HCT116 (cell line): ENCODE measurements around the gene SIRT3. TPM values are rescaled to one million over a fixed set of nuclear protein-coding genes. Genes with fewer than 3 reads are reported as not detected.

Experiments used
- ATAC-seq: fragments of 200-7000 bp; cut with Tn5 transposase; 2 replicates; pipeline ENCODE4 v1.9.1; 2020; ENCODE audit warnings: mild to moderate bottlenecking, moderate library complexity
- BruUV-seq: library from RNA; stranded (reverse); fragments of 400-500 nt; replicated peaks from 2 replicates; lab custom pipeline; 2021; lab: Mats Ljungman, UMichigan
- CTCF ChIA-PET: fragments of 300-600 bp; sonication (Branson Sonifier 250); formaldehyde crosslinking; loops from one replicate; lab custom pipeline; 2021; ENCODE audit warnings: antibody characterized with exemption; lab: Charles Lee
- POLR2A ChIA-PET: fragments of 300-600, 350-600 bp; sonication (Branson Sonifier 250); formaldehyde crosslinking; loops from one replicate; lab custom pipeline; 2021; ENCODE audit warnings: antibody characterized with exemption; lab: Charles Lee
- RAD21 ChIA-PET, 2 experiments: fragments of 300-600 bp; sonication (Branson Sonifier 250); formaldehyde crosslinking; loops; one replicate each; lab custom pipeline; 2023; ENCODE audit warnings: low total read pairs in 2 of 2; ENCODE audit not compliant: uncharacterized antibody in 2 of 2, unreplicated experiment in 2 of 2, low non-redundant PET in 1 of 2; lab: Charles Lee
- DNase-seq: peaks from one replicate; pipeline ENCODE4 v3.0.0-alpha.2; 2010; ENCODE audit warnings: low read depth, low spot score
- H2AFZ ChIP-seq: fragments of 200-600 bp; shearing (Covaris generic), sonication (generic); 2 replicates; pipeline ENCODE4 v1.6.1; 2017; ENCODE audit warnings: low read depth, mixed run types, mixed read lengths, antibody characterized with exemption, low read length; ENCODE audit not compliant: poor library complexity, severe bottlenecking
- H3K27ac ChIP-seq: 2 replicates; pipeline ENCODE4 v1.5.1; 2012; ENCODE audit warnings: low read depth, low read length
- H3K27me3 ChIP-seq: fragments of 200-600 bp; sonication (generic); 2 replicates; pipeline ENCODE4 v1.6.1; 2016; ENCODE audit warnings: mixed run types, low read length, mixed read lengths; ENCODE audit not compliant: insufficient read depth
- H3K36me3 ChIP-seq, 2 experiments: fragments of 200-500 bp in 1 of 2; fragments of 200-600 bp in 1 of 2; sonication (Bioruptor generic) in 1 of 2; sonication (generic) in 1 of 2; 2 replicates each; pipeline versions ENCODE4 v1.5.1 to v1.6.1; 2014 to 2016; ENCODE audit warnings: low read length in 2 of 2, inconsistent platforms in 1 of 2, mixed read lengths in 1 of 2, mixed run types in 1 of 2; ENCODE audit not compliant: insufficient read depth in 2 of 2, control insufficient read depth in 1 of 2
- H3K4me1 ChIP-seq, 2 experiments: fragments of 200-600 bp in 1 of 2; sonication (generic) in 1 of 2; 2 replicates each; pipeline versions ENCODE4 v1.5.1 to v1.6.1; 2012 to 2017; ENCODE audit warnings: low read length in 2 of 2, inconsistent platforms in 1 of 2, mild to moderate bottlenecking in 1 of 2, mixed read lengths in 1 of 2, mixed run types in 1 of 2, moderate library complexity in 1 of 2; ENCODE audit not compliant: insufficient read depth in 2 of 2, control insufficient read depth in 1 of 2
- H3K4me2 ChIP-seq: fragments of 200-600 bp; sonication (generic); 2 replicates; pipeline ENCODE4 v1.6.1; 2017; ENCODE audit warnings: mixed run types, low read length, mixed read lengths
- H3K4me3 ChIP-seq, 2 experiments: fragments of 200-600 bp in 1 of 2; sonication (generic) in 1 of 2; replicated peaks in 1 of 2; 2 replicates each; pipeline ENCODE4 v1.5.1; 2011 to 2016; ENCODE audit warnings: low read length in 2 of 2, control low read depth in 1 of 2, low read depth in 1 of 2, mild to moderate bottlenecking in 1 of 2, mixed read lengths in 1 of 2, mixed run types in 1 of 2
- H3K79me2 ChIP-seq: fragments of 200-600 bp; sonication (generic); 2 replicates; pipeline ENCODE4 v1.6.1; 2017; ENCODE audit warnings: mild to moderate bottlenecking, mixed run types, low read length, moderate library complexity, mixed read lengths; ENCODE audit not compliant: insufficient read depth
- H3K9ac ChIP-seq: fragments of 200-600 bp; sonication (generic); 2 replicates; pipeline ENCODE4 v1.6.1; 2016; ENCODE audit warnings: low read length, mixed read lengths
- H3K9me2 ChIP-seq: fragments of 200-600 bp; sonication (generic), shearing (Covaris generic); 2 replicates; pipeline ENCODE4 v1.6.1; 2017; ENCODE audit warnings: mixed run types, mild to moderate bottlenecking, moderate library complexity; ENCODE audit not compliant: insufficient read depth
- H3K9me3 ChIP-seq, 2 experiments: fragments of 200-500 bp in 1 of 2; fragments of 200-600 bp in 1 of 2; sonication (Bioruptor generic) in 1 of 2; sonication (generic) in 1 of 2; 2 replicates each; pipeline ENCODE4 v1.6.1; 2014 to 2017; ENCODE audit warnings: low read length in 2 of 2, mixed read lengths in 2 of 2, inconsistent platforms in 1 of 2, low read depth in 1 of 2, mild to moderate bottlenecking in 1 of 2, mixed run types in 1 of 2, moderate library complexity in 1 of 2; ENCODE audit not compliant: control insufficient read depth in 1 of 2, insufficient read depth in 1 of 2
- H4K20me1 ChIP-seq: fragments of 200-600 bp; sonication (generic), shearing (Covaris generic); 2 replicates; pipeline ENCODE4 v1.6.1; 2017; ENCODE audit warnings: mixed run types, mild to moderate bottlenecking, moderate library complexity; ENCODE audit not compliant: insufficient read depth
- ATF3 ChIP-seq: IDR thresholded peaks from 2 replicates; pipeline ENCODE4 v1.6.1; 2012
- CBX3 ChIP-seq: IDR thresholded peaks from 2 replicates; pipeline ENCODE4 v1.6.1; 2012; ENCODE audit warnings: low read depth
- ELF1 ChIP-seq: IDR thresholded peaks from 2 replicates; pipeline ENCODE4 v1.6.1; 2012; ENCODE audit warnings: low read depth, borderline replicate concordance
- EZH2 ChIP-seq: fragments of 200-600 bp; sonication (generic); IDR thresholded peaks from 2 replicates; pipeline ENCODE4 v1.6.1; 2017; ENCODE audit warnings: antibody characterized with exemption, mixed run types
- FOSL1 ChIP-seq: IDR thresholded peaks from 2 replicates; pipeline ENCODE4 v1.6.1; 2012; ENCODE audit warnings: low read depth
- JUND ChIP-seq: IDR thresholded peaks from 2 replicates; pipeline ENCODE4 v1.6.1; 2012
- POLR2AphosphoS5 ChIP-seq: IDR thresholded peaks from 2 replicates; pipeline ENCODE4 v1.6.1; 2011; ENCODE audit warnings: mild to moderate bottlenecking, low read depth, low read length, moderate library complexity
- RAD21 ChIP-seq: IDR thresholded peaks from 2 replicates; pipeline ENCODE4 v1.6.1; 2012; ENCODE audit warnings: low read depth, mild to moderate bottlenecking
- REST ChIP-seq: IDR thresholded peaks from 2 replicates; pipeline ENCODE4 v1.6.1; 2012; ENCODE audit warnings: low read depth
- SP1 ChIP-seq: IDR thresholded peaks from 2 replicates; pipeline ENCODE4 v1.6.1; 2012; ENCODE audit warnings: low read depth
- SRF ChIP-seq: IDR thresholded peaks from 2 replicates; pipeline ENCODE4 v1.6.1; 2012; ENCODE audit warnings: low read depth
- TCF7L2 ChIP-seq: IDR thresholded peaks from 2 replicates; pipeline ENCODE4 v1.7.0; 2011; ENCODE audit warnings: borderline replicate concordance, inconsistent platforms; ENCODE audit not compliant: insufficient read depth, insufficient read length; ENCODE audit errors: extremely low read depth
- YY1 ChIP-seq: IDR thresholded peaks from 2 replicates; pipeline ENCODE4 v1.6.1; 2011; ENCODE audit warnings: low read length, low read depth, moderate library complexity, mild to moderate bottlenecking; ENCODE audit not compliant: insufficient replicate concordance; ENCODE audit errors: extremely low read depth
- ZNF274 ChIP-seq: fragments of 200-500 bp; sonication (Bioruptor generic); IDR thresholded peaks from 2 replicates; pipeline ENCODE4 v1.6.1; 2014; ENCODE audit warnings: mild to moderate bottlenecking, low read depth, low read length, inconsistent platforms
- intact Hi-C: fragments of 100-400 bp; cut with micrococcal nuclease; formaldehyde crosslinking; loops from 2 replicates; pipeline ENCODE4 v1.10.0; 2022
- total RNA-seq: library from RNA; stranded (reverse); gene quantifications from one replicate; pipeline ENCODE4 v1.2.1, GENCODE V29; 2021; ENCODE audit not compliant: unreplicated experiment
- TF ChIP-seq, protein P1 (sequence below): IDR thresholded peaks from 2 replicates; pipeline ENCODE4 v1.6.1; 2011; ENCODE audit warnings: mild to moderate bottlenecking, low read length, moderate library complexity; ENCODE audit not compliant: insufficient replicate concordance; ENCODE audit errors: extremely low read depth
- TF ChIP-seq, protein P2 (sequence below): IDR thresholded peaks from 2 replicates; pipeline ENCODE4 v1.6.1; 2012

Gene SIRT3
- total RNA-seq, 1 experiment from 2014 or later: 17.9 TPM

GRCh38 chr11:261624-262023 is 25.5 kb upstream of the SIRT3 start:
- no peaks in the 10 kb centered on the region for H4K20me1 ChIP-seq
- H3K27ac ChIP-seq: no peak overlapping the region
- no TSS peak for BruUV-seq
- H3K9me2 ChIP-seq: no peaks in the 10 kb centered on the region
- no peaks in the 10 kb centered on the region for H3K79me2 ChIP-seq
- H3K9ac ChIP-seq: no peak overlapping the region
- no peaks in the 10 kb centered on the region for H3K9me3 ChIP-seq
- ChIA-PET RAD21 (no interaction called here), POLR2A (no interaction called here), CTCF (interaction anchor here (2.2 kb wide), 1 partner anchor 11 kb away, joined by 6 read pairs; no protein-coding TSS in a partner anchor)
- ATAC-seq: no peak
- H3K4me1 ChIP-seq: peaks cover under 1 to 2% of the 10 kb centered on the region in 2 experiments; a peak in 3 of 4 replicates
- TF ChIP-seq POLR2AphosphoS5: no peak
- TF ChIP-seq TCF7L2: no peak
- TF ChIP-seq YY1: no peak
- no peak for TF ChIP-seq CBX3
- TF ChIP-seq EZH2: no peak
- no peak for TF ChIP-seq SRF
- no peak for TF ChIP-seq RAD21
- no peak for TF ChIP-seq JUND
- no peak for TF ChIP-seq ELF1
- TF ChIP-seq, protein P1, sequence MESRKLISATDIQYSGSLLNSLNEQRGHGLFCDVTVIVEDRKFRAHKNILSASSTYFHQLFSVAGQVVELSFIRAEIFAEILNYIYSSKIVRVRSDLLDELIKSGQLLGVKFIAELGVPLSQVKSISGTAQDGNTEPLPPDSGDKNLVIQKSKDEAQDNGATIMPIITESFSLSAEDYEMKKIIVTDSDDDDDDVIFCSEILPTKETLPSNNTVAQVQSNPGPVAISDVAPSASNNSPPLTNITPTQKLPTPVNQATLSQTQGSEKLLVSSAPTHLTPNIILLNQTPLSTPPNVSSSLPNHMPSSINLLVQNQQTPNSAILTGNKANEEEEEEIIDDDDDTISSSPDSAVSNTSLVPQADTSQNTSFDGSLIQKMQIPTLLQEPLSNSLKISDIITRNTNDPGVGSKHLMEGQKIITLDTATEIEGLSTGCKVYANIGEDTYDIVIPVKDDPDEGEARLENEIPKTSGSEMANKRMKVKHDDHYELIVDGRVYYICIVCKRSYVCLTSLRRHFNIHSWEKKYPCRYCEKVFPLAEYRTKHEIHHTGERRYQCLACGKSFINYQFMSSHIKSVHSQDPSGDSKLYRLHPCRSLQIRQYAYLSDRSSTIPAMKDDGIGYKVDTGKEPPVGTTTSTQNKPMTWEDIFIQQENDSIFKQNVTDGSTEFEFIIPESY: no peak
- no peak for TF ChIP-seq REST
- TF ChIP-seq, protein P2, sequence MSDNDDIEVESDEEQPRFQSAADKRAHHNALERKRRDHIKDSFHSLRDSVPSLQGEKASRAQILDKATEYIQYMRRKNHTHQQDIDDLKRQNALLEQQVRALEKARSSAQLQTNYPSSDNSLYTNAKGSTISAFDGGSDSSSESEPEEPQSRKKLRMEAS: no peak
- TF ChIP-seq FOSL1: no peak
- no peak for TF ChIP-seq ATF3
- TF ChIP-seq ZNF274: no peak
- no peak for TF ChIP-seq SP1
- no peak overlapping the region for H3K4me2 ChIP-seq
- intact Hi-C loops: no loop called here
- DNase-seq: no peak
- H2AFZ ChIP-seq: no peak overlapping the region
- H3K4me3 ChIP-seq: no peak overlapping the region
- no peaks in the 10 kb centered on the region for H3K36me3 ChIP-seq
- no peaks in the 10 kb centered on the region for H3K27me3 ChIP-seq
